ENCODE measurements around the gene GDF15.

- TF ChIP-seq CTCF (IDR thresholded peaks at IDR 0.05; ENCODE audit: low read depth, low read length, poor library complexity, severe bottlenecking): no peak
- no peak for TF ChIP-seq EZH2phosphoT487 (IDR thresholded peaks at IDR 0.05; ENCODE audit: borderline replicate concordance, low read length)
Measured at GRCh38 chr19:18385359-18385674, 641 bp upstream of the GDF15 start.

All from DOHH2 (cell line).